Adrenal gland (tissue), 12 donors: ENCODE results near the gene GPC4. TPM values are rescaled to one million over a fixed set of nuclear protein-coding genes. Genes with fewer than 3 reads are reported as not detected.

ENCODE experiments used
- DNase-seq, 7 donors: peaks; one replicate each; pipeline ENCODE4 v3.0.0-alpha.2; 2019 to 2020
- H3K27ac ChIP-seq, 5 donors: fragments of 200-600 bp; sonication (generic) in 4 of 5; 1 replicate in 3 of 5; 2 replicates in 2 of 5; pipeline versions ENCODE4 v1.5.1 to v1.8.0; 2016 to 2020; ENCODE audit warnings: mild to moderate bottlenecking in 1 of 5
- H3K27me3 ChIP-seq: fragments of 200-600 bp; 2 replicates; pipeline ENCODE4 v1.8.0; 2021
- H3K36me3 ChIP-seq, 2 donors: fragments of 200-600 bp; replicated peaks in 1 of 2; 1 replicate in 1 of 2; 2 replicates in 1 of 2; pipeline versions ENCODE4 v1.5.1 to v1.8.0; 2018 to 2022
- H3K4me1 ChIP-seq, 2 donors: fragments of 200-600 bp; replicated peaks in 1 of 2; 1 replicate in 1 of 2; 2 replicates in 1 of 2; pipeline versions ENCODE4 v1.5.1 to v1.8.0; 2018 to 2021
- H3K4me3 ChIP-seq, 4 donors: fragments of 200-600 bp; sonication (generic) in 3 of 4; one replicate each; pipeline ENCODE4 v1.5.1; 2016 to 2018
- H3K9me3 ChIP-seq, 3 donors: fragments of 200-600 bp; sonication (generic) in 1 of 3; replicated peaks in 1 of 3; 1 replicate in 2 of 3; 2 replicates in 1 of 3; pipeline versions ENCODE4 v1.5.1 to v1.8.0; 2016 to 2021
- POLR2A ChIP-seq, 2 donors: fragments of 450-650 bp; IDR thresholded peaks; one replicate each; pipeline ENCODE4 v1.6.1; 2017; ENCODE audit warnings: antibody characterized with exemption in 2 of 2, mild to moderate bottlenecking in 2 of 2, moderate library complexity in 1 of 2
- WGBS, 4 donors: extraction: QIAGEN DNeasy Blood & Tissue Kit in 2 of 4; methylation state at CpG; one replicate each; pipeline versions ENCODE4 v1.1.5 to v1.1.7; 2013 to 2017; 5-methylcytosine and 5-hydroxymethylcytosine counted together
- intact Hi-C, 2 donors: fragments of 100-400 bp; cut with DNase I; formaldehyde crosslinking; loops; one replicate each; pipeline versions ENCODE4 v1.14.1 to v1.15.0; 2022 to 2023
- polyA plus RNA-seq, 3 donors: library from polyadenylated mRNA; stranded (reverse); fragments of 200-250 nt in 2 of 3; fragments of 350-450 nt in 1 of 3; fragmentation: Illumina TruSeq in 1 of 3; extraction: RNeasy Lipid Tissue Mini Kit (QIAGEN cat#74804) in 1 of 3; gene quantifications; one replicate each; pipeline ENCODE4 v1.2.3, GENCODE V29; 2013 to 2014
- total RNA-seq, 9 donors: library from RNA; depleted of rRNA in 4 of 9; stranded (reverse); fragments of >200 nt in 4 of 9; fragments of 120-200 nt in 1 of 9; fragmentation: NEBNext Ultra II Directional in 1 of 9; extraction: Animal tissue kit (Norgen Biotek cat#: 25700) in 1 of 9; gene quantifications; one replicate each; pipeline versions ENCODE4 v1.1.0 to v1.2.4, GENCODE V29; 2013 to 2023
- TF ChIP-seq, protein P1 (sequence below), 6 experiments: fragments of 450-650 bp in 4 of 6; fragments of 200-600 bp in 2 of 6; sonication (generic) in 1 of 6; IDR thresholded peaks; 1 replicate in 5 of 6; 2 replicates in 1 of 6; pipeline versions ENCODE4 v1.5.1 to v1.8.0; 2016 to 2021; ENCODE audit warnings: antibody characterized with exemption in 6 of 6, mild to moderate bottlenecking in 2 of 6, moderate library complexity in 1 of 6
- donor health status: healthy with polysubstance abuse.
- donor health status: Bipolar disorder and iron deficiency.
- donor health status: DM: yes; HTN: yes; CAD: no.
- donor health status: DM: no; HTN: no; CAD: no.
- donor health status: DM: no; HTN: no; CAD: no.
- donor health status: DM: yes; HTN: yes; CAD: no.

The GPC4 gene
- total and polyA plus RNA-seq, 12 donors: 3.2 to 26.8 (median 15.7) TPM

DNA sequence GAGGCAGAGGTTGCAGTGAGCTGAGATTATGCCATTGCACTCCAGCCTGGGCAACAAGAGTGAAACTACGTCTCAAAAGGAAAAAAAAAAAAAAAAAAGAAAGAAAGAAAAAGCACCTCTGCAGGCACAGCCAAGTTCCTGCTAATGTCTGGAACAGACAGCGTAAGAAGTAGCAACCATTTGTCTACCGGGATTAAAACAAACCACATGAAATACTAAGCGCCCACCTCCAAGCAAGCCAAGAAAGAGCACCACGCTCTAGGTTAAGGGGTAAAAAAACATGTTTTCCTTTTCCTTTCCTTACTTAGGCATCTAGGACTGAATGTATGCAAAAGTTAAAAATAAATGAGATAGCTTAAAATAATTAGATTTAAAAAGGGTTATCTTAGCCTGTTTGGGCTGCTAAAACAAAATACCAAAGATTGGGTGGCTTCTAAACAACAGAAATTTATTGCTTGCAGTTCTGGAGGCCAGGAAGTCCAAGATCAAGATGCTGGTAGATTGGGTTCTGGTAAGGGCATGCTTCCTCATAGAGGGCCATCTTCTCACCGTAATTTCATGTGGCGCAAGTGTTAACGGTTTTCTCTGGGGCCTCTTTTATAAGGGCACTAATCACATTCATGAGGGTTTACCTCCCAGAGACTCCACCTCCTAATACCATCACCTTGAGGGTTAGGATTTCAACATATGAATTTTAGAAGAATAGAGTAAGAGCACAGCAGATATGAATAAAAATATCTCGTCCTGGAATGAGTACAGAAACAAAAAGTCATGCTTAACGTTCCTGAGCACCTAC is 12.3 kb downstream of the GPC4 start:
- Histone ChIP-seq H3K4me3 (no peak overlapping the region), H3K27me3 (peaks cover 6% of the 10 kb centered on the region), H3K9me3 (no peaks in the 10 kb centered on the region), H3K27ac (no peak overlapping the region), H3K4me1 (no peaks in the 10 kb centered on the region), H3K36me3 (no peaks in the 10 kb centered on the region)
- WGBS, 4 donors: 75 to 81% (median 80%) methylated on average over 10 of the region's 10 CpGs
- intact Hi-C loops: no loop called here
- TF ChIP-seq, protein P1, sequence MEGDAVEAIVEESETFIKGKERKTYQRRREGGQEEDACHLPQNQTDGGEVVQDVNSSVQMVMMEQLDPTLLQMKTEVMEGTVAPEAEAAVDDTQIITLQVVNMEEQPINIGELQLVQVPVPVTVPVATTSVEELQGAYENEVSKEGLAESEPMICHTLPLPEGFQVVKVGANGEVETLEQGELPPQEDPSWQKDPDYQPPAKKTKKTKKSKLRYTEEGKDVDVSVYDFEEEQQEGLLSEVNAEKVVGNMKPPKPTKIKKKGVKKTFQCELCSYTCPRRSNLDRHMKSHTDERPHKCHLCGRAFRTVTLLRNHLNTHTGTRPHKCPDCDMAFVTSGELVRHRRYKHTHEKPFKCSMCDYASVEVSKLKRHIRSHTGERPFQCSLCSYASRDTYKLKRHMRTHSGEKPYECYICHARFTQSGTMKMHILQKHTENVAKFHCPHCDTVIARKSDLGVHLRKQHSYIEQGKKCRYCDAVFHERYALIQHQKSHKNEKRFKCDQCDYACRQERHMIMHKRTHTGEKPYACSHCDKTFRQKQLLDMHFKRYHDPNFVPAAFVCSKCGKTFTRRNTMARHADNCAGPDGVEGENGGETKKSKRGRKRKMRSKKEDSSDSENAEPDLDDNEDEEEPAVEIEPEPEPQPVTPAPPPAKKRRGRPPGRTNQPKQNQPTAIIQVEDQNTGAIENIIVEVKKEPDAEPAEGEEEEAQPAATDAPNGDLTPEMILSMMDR (IDR thresholded peaks at IDR 0.05): no peak
- TF ChIP-seq POLR2A (IDR thresholded peaks at IDR 0.05): no peak
- no peak for DNase-seq

- no peak for DNase-seq
- Histone ChIP-seq H3K9me3 (no peaks in the 10 kb centered on the region), H3K4me3 (no peak overlapping the region), H3K27ac (no peak overlapping the region), H3K36me3 (no peaks in the 10 kb centered on the region), H3K4me1 (no peaks in the 10 kb centered on the region), H3K27me3 (no peaks in the 10 kb centered on the region)
- WGBS, 4 donors: 39 to 46% (median 43%) methylated on average over 2 of the region's 2 CpGs
- TF ChIP-seq, protein P1 (IDR thresholded peaks at IDR 0.05): no peak
- TF ChIP-seq POLR2A (IDR thresholded peaks at IDR 0.05): no peak
- intact Hi-C loops: no loop called here
Observed at GRCh38 chrX:133402042-133402453, 13.2 kb downstream of the GPC4 start.

DNA sequence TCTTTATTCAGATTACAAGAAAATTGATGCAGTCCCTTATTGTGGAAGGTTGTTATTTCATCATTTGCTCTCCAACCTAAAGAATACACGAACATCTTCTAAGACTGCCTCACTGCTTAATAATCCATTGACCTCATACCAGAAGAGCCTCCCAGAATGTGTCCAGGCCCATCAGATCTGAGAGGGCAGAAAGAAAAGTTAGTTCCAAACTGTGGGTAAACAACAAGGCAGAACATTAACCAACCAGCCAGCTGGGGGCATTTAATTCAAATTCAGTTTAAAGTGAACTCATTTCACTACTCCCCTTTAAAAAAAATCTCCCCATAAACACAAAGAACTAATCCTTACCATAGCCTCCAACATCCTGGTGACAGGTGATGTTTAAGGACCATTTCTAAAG is 13.8 kb downstream of the GPC4 start:
- Histone ChIP-seq H3K4me1 (no peaks in the 10 kb centered on the region), H3K9me3 (no peaks in the 10 kb centered on the region), H3K27me3 (no peaks in the 10 kb centered on the region), H3K4me3 (no peak overlapping the region), H3K36me3 (no peaks in the 10 kb centered on the region), H3K27ac (no peak overlapping the region)
- DNase-seq: no peak
- TF ChIP-seq, protein P1 (IDR thresholded peaks at IDR 0.05): no peak
- TF ChIP-seq POLR2A (IDR thresholded peaks at IDR 0.05): no peak
- WGBS, 4 donors: 20 to 83% (median 57%) methylated on average over 1 of the region's 1 CpG
- intact Hi-C loops: no loop called here

- TF ChIP-seq, protein P1 (IDR thresholded peaks at IDR 0.05): no peak
- no peak for TF ChIP-seq POLR2A (IDR thresholded peaks at IDR 0.05)
- H3K4me3 ChIP-seq: no peak overlapping the region
- intact Hi-C loops: no loop called here
- no peaks in the 10 kb centered on the region for H3K27me3 ChIP-seq
- DNase-seq: no peak
- no peaks in the 10 kb centered on the region for H3K9me3 ChIP-seq
- H3K27ac ChIP-seq: no peak overlapping the region
- WGBS, 4 donors: 78 to 87% (median 83%) methylated on average over 1 to 3 of the region's 3 CpGs
- no peaks in the 10 kb centered on the region for H3K36me3 ChIP-seq
- no peaks in the 10 kb centered on the region for H3K4me1 ChIP-seq
Observed at GRCh38 chrX:133399411-133399810, 15.9 kb downstream of the GPC4 start.
